ENCODE data around the gene PTPN12.

The PTPN12 gene

GRCh38 chr7:77549106-77549870 is 12.2 kb downstream of the PTPN12 start:
- TF ChIP-seq CTCF (IDR thresholded peaks at IDR 0.05; ENCODE audit: low read length, missing control alignments), result no peak

GRCh38 chr7:77550586-77550985 is 13.5 kb downstream of the PTPN12 start:
- DNase-seq (ENCODE audit: low read depth), result peak; percentile 43
- H3K4me3 ChIP-seq (replicated peaks; ENCODE audit: low read depth, low read length), result no peak overlapping the region
- no peak for TF ChIP-seq CTCF (IDR thresholded peaks at IDR 0.05; ENCODE audit: low read length, missing control alignments)

More at GRCh38 chr7:77549106-77549870, 12.2 kb downstream of the PTPN12 start:
- H3K4me3 ChIP-seq (replicated peaks; ENCODE audit: low read depth, low read length), result no peak overlapping the region
- DNase-seq (ENCODE audit: low read depth), result no peak

- no peak for TF ChIP-seq CTCF (IDR thresholded peaks at IDR 0.05; ENCODE audit: low read length, missing control alignments)
- DNase-seq (ENCODE audit: low read depth), result no peak
- H3K4me3 ChIP-seq (replicated peaks; ENCODE audit: low read depth, low read length), result no peak overlapping the region
Observed at GRCh38 chr7:77553123-77553522, 16.0 kb downstream of the PTPN12 start.

GRCh38 chr7:77558284-77558967 is 21.3 kb downstream of the PTPN12 start:
- no peak for TF ChIP-seq CTCF (IDR thresholded peaks at IDR 0.05; ENCODE audit: low read length, missing control alignments)
- H3K4me3 ChIP-seq (replicated peaks; ENCODE audit: low read depth, low read length), result no peak overlapping the region
- DNase-seq (ENCODE audit: low read depth), result no peak

GRCh38 chr7:77561352-77561751 is 24.3 kb downstream of the PTPN12 start:
- no peak for TF ChIP-seq CTCF (IDR thresholded peaks at IDR 0.05; ENCODE audit: low read length, missing control alignments)
- no peak for DNase-seq (ENCODE audit: low read depth)
- H3K4me3 ChIP-seq (replicated peaks; ENCODE audit: low read depth, low read length), result no peak overlapping the region

GRCh38 chr7:77563275-77563674 is 26.2 kb downstream of the PTPN12 start:
- TF ChIP-seq CTCF (IDR thresholded peaks at IDR 0.05; ENCODE audit: low read length, missing control alignments), result no peak
- DNase-seq (ENCODE audit: low read depth), result no peak
- no peak overlapping the region for H3K4me3 ChIP-seq (replicated peaks; ENCODE audit: low read depth, low read length)
